Loucy (cell line): ENCODE results near the gene CTLA4.

ENCODE experiments used
- H2AFZ ChIP-seq: fragments of 200-600 bp; sonication (generic); 2 replicates; pipeline ENCODE4 v1.6.0; 2016; ENCODE audit warnings: antibody characterized with exemption, mild to moderate bottlenecking, low read length, moderate library complexity
- H3F3A ChIP-seq: fragments of 200-600 bp; 2 replicates; pipeline ENCODE4 v1.6.0; 2016; ENCODE audit warnings: antibody characterized with exemption, low read depth, mild to moderate bottlenecking
- H3K27me3 ChIP-seq: fragments of 200-600 bp; sonication (generic); 2 replicates; pipeline ENCODE4 v1.6.1; 2014; ENCODE audit warnings: low read length, mild to moderate bottlenecking; ENCODE audit not compliant: insufficient read depth, poor library complexity, severe bottlenecking
- H3K36me3 ChIP-seq: fragments of 200-600 bp; sonication (generic); 2 replicates; pipeline ENCODE4 v1.6.1; 2016; ENCODE audit warnings: low read length; ENCODE audit not compliant: insufficient read depth
- H3K4me1 ChIP-seq: fragments of 200-600 bp; sonication (generic); 2 replicates; pipeline ENCODE4 v1.5.1; 2014; ENCODE audit warnings: low read length, mild to moderate bottlenecking; ENCODE audit not compliant: insufficient read depth, poor library complexity, severe bottlenecking
- H3K4me2 ChIP-seq: fragments of 200-600 bp; sonication (generic); 2 replicates; pipeline ENCODE4 v1.6.0; 2014; ENCODE audit warnings: antibody characterized with exemption, low read length, low read depth, mild to moderate bottlenecking; ENCODE audit not compliant: poor library complexity, severe bottlenecking
- H3K4me3 ChIP-seq: fragments of 200-600 bp; sonication (generic); 2 replicates; pipeline ENCODE4 v1.5.1; 2014; ENCODE audit warnings: low read length, mild to moderate bottlenecking, mixed read lengths; ENCODE audit not compliant: poor library complexity, severe bottlenecking
- H3K79me2 ChIP-seq: fragments of 200-600 bp; sonication (generic); 2 replicates; pipeline ENCODE4 v1.6.1; 2014; ENCODE audit warnings: low read length; ENCODE audit not compliant: insufficient read depth
- H3K9ac ChIP-seq: fragments of 200-600 bp; sonication (generic); 2 replicates; pipeline ENCODE4 v1.6.0; 2014; ENCODE audit warnings: mild to moderate bottlenecking, low read depth, low read length, moderate library complexity; ENCODE audit not compliant: poor library complexity, severe bottlenecking
- H3K9me2 ChIP-seq: fragments of 200-600 bp; sonication (generic); replicated peaks from 2 replicates; pipeline ENCODE4 v1.6.1; 2016; ENCODE audit warnings: low read depth, low read length, mixed read lengths
- H3K9me3 ChIP-seq: fragments of 200-600 bp; sonication (generic); 2 replicates; pipeline ENCODE4 v1.6.1; 2014; ENCODE audit warnings: mild to moderate bottlenecking, antibody characterized with exemption, low read length, low read depth; ENCODE audit not compliant: insufficient read depth
- H4K20me1 ChIP-seq: fragments of 200-600 bp; sonication (generic); 2 replicates; pipeline ENCODE4 v1.6.0; 2014; ENCODE audit warnings: antibody characterized with exemption, low read length, mild to moderate bottlenecking; ENCODE audit not compliant: insufficient read depth, poor library complexity, severe bottlenecking
- CTCF ChIP-seq: fragments of 200-600 bp; sonication (generic); conservative IDR thresholded peaks from 2 replicates; pipeline ENCODE4 v1.5.1; 2014; ENCODE audit warnings: mild to moderate bottlenecking, antibody characterized with exemption, low read length
- EZH2phosphoT487 ChIP-seq: fragments of 200-600 bp; IDR thresholded peaks from 2 replicates; pipeline ENCODE4 v1.6.1; 2018; ENCODE audit warnings: antibody characterized with exemption, mild to moderate bottlenecking, moderate library complexity, borderline replicate concordance

The CTLA4 gene

GRCh38 chr2:203889944-203890343, 22.4 kb downstream of the CTLA4 start:
- Histone ChIP-seq H3K9me2 (no peaks in the 10 kb centered on the region), H3K9me3 (no peaks in the 10 kb centered on the region), H2AFZ (0 out of 2 replicates have a peak overlapping the region, but pooled peaks have one; percentile 23), H3K4me3 (no peak overlapping the region), H3K4me1 (no peaks in the 10 kb centered on the region), H3F3A (no peaks in the 10 kb centered on the region), H3K9ac (no peak overlapping the region), H4K20me1 (no peaks in the 10 kb centered on the region), H3K27me3 (no peaks in the 10 kb centered on the region), H3K79me2 (no peaks in the 10 kb centered on the region), H3K4me2 (no peak overlapping the region), H3K36me3 (no peaks in the 10 kb centered on the region)
- no peak for TF ChIP-seq EZH2phosphoT487
- TF ChIP-seq CTCF: no peak

GRCh38 chr2:203890733-203891132, 23.2 kb downstream of the CTLA4 start:
- H3K4me1 ChIP-seq: no peaks in the 10 kb centered on the region
- H3K4me2 ChIP-seq: no peak overlapping the region

DNA sequence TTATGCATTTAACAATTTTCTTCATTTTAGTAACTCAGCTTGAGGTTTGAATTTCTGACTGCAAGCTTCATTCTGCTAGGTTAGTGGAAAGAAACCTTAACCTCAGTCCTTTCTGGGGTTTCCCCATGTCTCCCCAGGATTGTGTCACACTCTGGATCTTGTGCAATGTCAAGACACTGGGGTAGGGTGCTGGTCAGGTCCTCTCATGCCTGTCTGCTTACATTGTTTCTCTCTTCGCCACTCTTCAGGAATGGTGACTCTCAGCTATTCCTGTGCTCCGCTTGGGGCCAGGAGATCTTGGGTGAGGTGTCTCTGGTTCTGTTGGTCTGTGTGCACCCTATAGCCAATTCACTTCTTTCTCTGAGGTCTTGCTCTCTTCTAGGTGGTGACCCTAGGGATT, 23.9 kb downstream of the CTLA4 start:
- Histone ChIP-seq H3K9me2 (no peaks in the 10 kb centered on the region), H3K27me3 (no peaks in the 10 kb centered on the region), H3K9ac (no peak overlapping the region), H3K4me3 (no peak overlapping the region), H3K9me3 (no peaks in the 10 kb centered on the region), H4K20me1 (no peaks in the 10 kb centered on the region), H3F3A (no peaks in the 10 kb centered on the region), H3K79me2 (no peaks in the 10 kb centered on the region), H2AFZ (no peak overlapping the region), H3K36me3 (no peaks in the 10 kb centered on the region), H3K4me2 (no peak overlapping the region), H3K4me1 (no peaks in the 10 kb centered on the region)
- TF ChIP-seq EZH2phosphoT487 (no peak), CTCF (no peak)

More at GRCh38 chr2:203890733-203891132, 23.2 kb downstream of the CTLA4 start:
- H4K20me1 ChIP-seq: no peaks in the 10 kb centered on the region
- peak overlapping the region; percentile 23; the same call in 1 of the 2 replicates for H2AFZ ChIP-seq
- no peaks in the 10 kb centered on the region for H3F3A ChIP-seq
- TF ChIP-seq CTCF: no peak
- H3K9ac ChIP-seq: no peak overlapping the region
- no peaks in the 10 kb centered on the region for H3K79me2 ChIP-seq
- no peaks in the 10 kb centered on the region for H3K9me3 ChIP-seq
- H3K36me3 ChIP-seq: no peaks in the 10 kb centered on the region
- H3K4me3 ChIP-seq: no peak overlapping the region
- H3K27me3 ChIP-seq: no peaks in the 10 kb centered on the region
- no peaks in the 10 kb centered on the region for H3K9me2 ChIP-seq
